ENCODE measurements around the gene CD63.

DNA sequence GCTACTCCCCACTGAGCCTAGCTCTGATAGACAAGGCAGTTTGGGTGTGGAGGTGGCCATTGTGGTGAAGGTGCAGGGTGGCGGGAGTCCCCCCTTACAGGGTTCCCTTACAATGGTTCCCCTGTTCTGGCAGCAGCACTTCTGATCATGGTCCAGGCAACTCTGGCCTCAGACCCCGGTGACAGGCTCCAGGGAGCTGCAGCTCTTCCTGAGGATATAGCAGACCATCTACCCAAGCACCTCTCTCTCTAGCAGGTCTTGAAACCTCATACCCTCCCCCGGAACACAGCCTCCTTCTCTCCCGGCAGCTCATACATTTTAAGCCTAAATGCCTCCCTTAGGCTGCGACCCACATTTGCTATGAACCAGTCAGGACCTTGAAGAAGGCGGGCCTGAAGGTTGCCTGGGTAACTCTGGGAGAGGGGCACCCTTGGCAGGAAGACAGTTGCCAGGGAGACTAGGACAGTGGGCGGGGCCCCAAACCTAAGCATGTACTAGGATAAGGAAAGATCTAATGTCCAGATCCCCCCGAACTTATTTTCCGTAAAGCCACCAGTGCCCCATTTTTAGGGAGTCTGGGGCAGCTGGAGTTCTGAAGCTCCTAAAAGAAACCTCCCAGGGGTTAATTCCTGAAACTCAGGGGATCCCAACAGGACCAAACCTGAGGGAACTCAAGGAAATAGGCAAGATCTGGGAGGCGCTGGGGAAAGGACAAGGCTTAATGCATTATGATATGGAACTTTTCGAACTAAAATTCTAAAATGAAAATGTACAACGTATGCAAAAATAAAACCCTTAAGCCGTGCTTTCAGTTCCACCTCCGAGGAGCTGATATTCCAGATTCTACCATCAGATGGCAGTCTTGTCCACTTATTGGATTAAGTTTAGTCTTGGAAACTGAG is 9.6 kb upstream of the CD63 start:
- TF ChIP-seq, protein P1, sequence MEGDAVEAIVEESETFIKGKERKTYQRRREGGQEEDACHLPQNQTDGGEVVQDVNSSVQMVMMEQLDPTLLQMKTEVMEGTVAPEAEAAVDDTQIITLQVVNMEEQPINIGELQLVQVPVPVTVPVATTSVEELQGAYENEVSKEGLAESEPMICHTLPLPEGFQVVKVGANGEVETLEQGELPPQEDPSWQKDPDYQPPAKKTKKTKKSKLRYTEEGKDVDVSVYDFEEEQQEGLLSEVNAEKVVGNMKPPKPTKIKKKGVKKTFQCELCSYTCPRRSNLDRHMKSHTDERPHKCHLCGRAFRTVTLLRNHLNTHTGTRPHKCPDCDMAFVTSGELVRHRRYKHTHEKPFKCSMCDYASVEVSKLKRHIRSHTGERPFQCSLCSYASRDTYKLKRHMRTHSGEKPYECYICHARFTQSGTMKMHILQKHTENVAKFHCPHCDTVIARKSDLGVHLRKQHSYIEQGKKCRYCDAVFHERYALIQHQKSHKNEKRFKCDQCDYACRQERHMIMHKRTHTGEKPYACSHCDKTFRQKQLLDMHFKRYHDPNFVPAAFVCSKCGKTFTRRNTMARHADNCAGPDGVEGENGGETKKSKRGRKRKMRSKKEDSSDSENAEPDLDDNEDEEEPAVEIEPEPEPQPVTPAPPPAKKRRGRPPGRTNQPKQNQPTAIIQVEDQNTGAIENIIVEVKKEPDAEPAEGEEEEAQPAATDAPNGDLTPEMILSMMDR (IDR thresholded peaks at IDR 0.05): peak in 3 of 4 experiments; percentile 87 to 97 (median 96)
- TF ChIP-seq POLR2A (IDR thresholded peaks at IDR 0.05): no peak
- TF ChIP-seq EP300 (IDR thresholded peaks at IDR 0.05): no peak
